Neuronal stem cell (in vitro differentiated cells): ENCODE measurements around the gene TRIM17.

Experiments used
- DNase-seq: peaks from one replicate; pipeline ENCODE4 v3.0.0-alpha.2; 2013; ENCODE audit warnings: low spot score
- H2AFZ ChIP-seq: one replicate; pipeline ENCODE4 v1.6.1; 2013; ENCODE audit warnings: mild to moderate bottlenecking, low read length, inconsistent platforms
- H2AK5ac ChIP-seq: 2 replicates; pipeline ENCODE4 v1.6.1; 2013; ENCODE audit warnings: low read depth, mild to moderate bottlenecking, inconsistent platforms, low read length, moderate library complexity, mixed read lengths
- H2BK120ac ChIP-seq: 2 replicates; pipeline ENCODE4 v1.6.1; 2013; ENCODE audit warnings: low read depth, mild to moderate bottlenecking, inconsistent platforms, low read length, moderate library complexity, mixed read lengths
- H2BK12ac ChIP-seq: one replicate; pipeline ENCODE4 v1.6.1; 2013; ENCODE audit warnings: low read length, inconsistent platforms
- H2BK15ac ChIP-seq: 2 replicates; pipeline ENCODE4 v1.6.1; 2013; ENCODE audit warnings: mild to moderate bottlenecking, low read length, inconsistent platforms, mixed read lengths
- H2BK5ac ChIP-seq: one replicate; pipeline ENCODE4 v1.6.1; 2013; ENCODE audit warnings: inconsistent platforms, mild to moderate bottlenecking, low read length, moderate library complexity
- H3K14ac ChIP-seq: one replicate; pipeline ENCODE4 v1.6.1; 2013; ENCODE audit warnings: low read length, inconsistent platforms
- H3K18ac ChIP-seq: 2 replicates; pipeline ENCODE4 v1.6.1; 2013; ENCODE audit warnings: low read length, inconsistent platforms
- H3K23ac ChIP-seq: 2 replicates; pipeline ENCODE4 v1.6.1; 2013; ENCODE audit warnings: low read depth, mild to moderate bottlenecking, mixed read lengths, low read length, inconsistent platforms; ENCODE audit not compliant: poor library complexity
- H3K27ac ChIP-seq: replicated peaks from 3 replicates; pipeline ENCODE4 v1.5.1; 2013; ENCODE audit warnings: low read length, inconsistent platforms
- H3K27me3 ChIP-seq, 3 experiments: 2 replicates each; pipeline ENCODE4 v1.6.1; 2013; ENCODE audit warnings: low read length in 3 of 3, mild to moderate bottlenecking in 2 of 3, inconsistent platforms in 1 of 3, low read depth in 1 of 3, mixed read lengths in 1 of 3, moderate library complexity in 1 of 3; ENCODE audit not compliant: control insufficient read depth in 3 of 3, insufficient read depth in 3 of 3
- H3K36me3 ChIP-seq, 2 donors: replicated peaks in 1 of 2; 2 replicates each; pipeline ENCODE4 v1.6.1; 2013; ENCODE audit warnings: low read length in 2 of 2; ENCODE audit not compliant: control insufficient read depth in 2 of 2, insufficient read depth in 2 of 2
- H3K4ac ChIP-seq: 2 replicates; pipeline ENCODE4 v1.6.1; 2013; ENCODE audit warnings: inconsistent platforms, mild to moderate bottlenecking, low read length, moderate library complexity
- H3K4me1 ChIP-seq, 2 donors: 1 replicate in 1 of 2; 2 replicates in 1 of 2; pipeline ENCODE4 v1.6.1; 2013; ENCODE audit warnings: low read length in 2 of 2, low read depth in 1 of 2; ENCODE audit not compliant: control insufficient read depth in 2 of 2, insufficient read depth in 1 of 2
- H3K4me2 ChIP-seq: one replicate; pipeline ENCODE4 v1.6.1; 2013; ENCODE audit warnings: mild to moderate bottlenecking, low read length, inconsistent platforms; ENCODE audit not compliant: insufficient read depth, poor library complexity, severe bottlenecking
- H3K4me3 ChIP-seq, 2 donors: 2 replicates each; pipeline ENCODE4 v1.5.1; 2013; ENCODE audit warnings: low read length in 2 of 2, mild to moderate bottlenecking in 2 of 2, inconsistent platforms in 1 of 2, moderate library complexity in 1 of 2
- H3K79me1 ChIP-seq: one replicate; pipeline ENCODE4 v1.6.1; 2013; ENCODE audit warnings: low read depth, mild to moderate bottlenecking, inconsistent platforms, low read length, moderate library complexity
- H3K9ac ChIP-seq: one replicate; pipeline ENCODE4 v1.6.1; 2013; ENCODE audit warnings: mild to moderate bottlenecking, low read depth, low read length, inconsistent platforms; ENCODE audit not compliant: poor library complexity
- H3K9me3 ChIP-seq, 2 donors: replicated peaks in 1 of 2; 2 replicates each; pipeline versions ENCODE3 to v1.6.1; 2013; ENCODE audit warnings: low read length in 2 of 2, mild to moderate bottlenecking in 2 of 2, inconsistent platforms in 1 of 2, low read depth in 1 of 2, mixed read lengths in 1 of 2, moderate library complexity in 1 of 2; ENCODE audit not compliant: control insufficient read depth in 2 of 2, insufficient read depth in 1 of 2
- H4K8ac ChIP-seq: one replicate; pipeline ENCODE4 v1.6.1; 2013; ENCODE audit warnings: low read depth, mild to moderate bottlenecking, inconsistent platforms, low read length, moderate library complexity
- H4K91ac ChIP-seq: one replicate; pipeline ENCODE4 v1.6.1; 2013; ENCODE audit warnings: low read length, low read depth, mild to moderate bottlenecking, inconsistent platforms; ENCODE audit not compliant: poor library complexity
- WGBS, 2 donors: extraction: QIAGEN DNeasy Blood & Tissue Kit; methylation state at CpG; one replicate each; pipeline ENCODE4 v1.1.7; 2013; ENCODE audit warnings: missing lambda C conversion rate in 2 of 2, mixed read lengths in 1 of 2; ENCODE audit not compliant: insufficient read length in 2 of 2, insufficient replicate concordance in 1 of 2; ENCODE audit errors: extremely low coverage in 2 of 2; 5-methylcytosine and 5-hydroxymethylcytosine counted together

The TRIM17 gene

DNA sequence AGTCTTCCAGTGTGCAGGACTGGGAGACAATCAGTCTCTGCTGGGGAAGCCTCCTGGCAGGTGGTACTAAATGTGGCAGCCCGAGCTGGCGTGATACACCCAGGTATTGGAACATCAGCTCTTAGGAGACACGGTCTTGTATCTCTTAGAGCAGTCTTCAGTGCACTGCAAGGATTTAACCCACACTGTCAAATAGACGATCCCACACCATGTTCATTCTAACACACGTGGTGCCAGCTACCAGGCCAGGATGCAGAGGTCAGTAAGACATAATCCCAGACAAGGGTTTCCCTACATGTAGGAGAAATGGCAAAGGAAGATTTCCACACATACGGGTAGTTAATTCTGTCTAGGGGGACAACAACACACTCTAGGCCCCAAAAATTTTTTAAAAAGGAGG lies 18.7 kb downstream of the TRIM17 start:
- no peak overlapping the region for H2BK5ac ChIP-seq
- no peak overlapping the region for H3K18ac ChIP-seq
- H3K4me1 ChIP-seq = peaks cover 0 to 6% of the 10 kb centered on the region in 2 donors
- H2BK12ac ChIP-seq = no peak overlapping the region
- H4K8ac ChIP-seq = no peak overlapping the region
- no peak overlapping the region for H3K23ac ChIP-seq
- no peak overlapping the region for H3K4me2 ChIP-seq
- no CpG with 5 or more reads among the region's 6 CpGs for WGBS, 2 donors
- no peak overlapping the region for H4K91ac ChIP-seq
- no peak overlapping the region for H3K27ac ChIP-seq
- no peak overlapping the region for H2AFZ ChIP-seq
- no peak overlapping the region for H3K4me3 ChIP-seq
- no peak overlapping the region for H3K14ac ChIP-seq
- no peak overlapping the region for H3K4ac ChIP-seq
- no peaks in the 10 kb centered on the region for H3K9me3 ChIP-seq
- H2BK15ac ChIP-seq = no peak overlapping the region
- H2AK5ac ChIP-seq = no peak overlapping the region
- H3K9ac ChIP-seq = no peak overlapping the region
- DNase-seq = no peak
- H3K79me1 ChIP-seq = peaks cover 12% of the 10 kb centered on the region
- H2BK120ac ChIP-seq = no peak overlapping the region
- no peaks in the 10 kb centered on the region for H3K27me3 ChIP-seq
- peaks cover 42 to 98% of the 10 kb centered on the region in 2 donors for H3K36me3 ChIP-seq

DNA sequence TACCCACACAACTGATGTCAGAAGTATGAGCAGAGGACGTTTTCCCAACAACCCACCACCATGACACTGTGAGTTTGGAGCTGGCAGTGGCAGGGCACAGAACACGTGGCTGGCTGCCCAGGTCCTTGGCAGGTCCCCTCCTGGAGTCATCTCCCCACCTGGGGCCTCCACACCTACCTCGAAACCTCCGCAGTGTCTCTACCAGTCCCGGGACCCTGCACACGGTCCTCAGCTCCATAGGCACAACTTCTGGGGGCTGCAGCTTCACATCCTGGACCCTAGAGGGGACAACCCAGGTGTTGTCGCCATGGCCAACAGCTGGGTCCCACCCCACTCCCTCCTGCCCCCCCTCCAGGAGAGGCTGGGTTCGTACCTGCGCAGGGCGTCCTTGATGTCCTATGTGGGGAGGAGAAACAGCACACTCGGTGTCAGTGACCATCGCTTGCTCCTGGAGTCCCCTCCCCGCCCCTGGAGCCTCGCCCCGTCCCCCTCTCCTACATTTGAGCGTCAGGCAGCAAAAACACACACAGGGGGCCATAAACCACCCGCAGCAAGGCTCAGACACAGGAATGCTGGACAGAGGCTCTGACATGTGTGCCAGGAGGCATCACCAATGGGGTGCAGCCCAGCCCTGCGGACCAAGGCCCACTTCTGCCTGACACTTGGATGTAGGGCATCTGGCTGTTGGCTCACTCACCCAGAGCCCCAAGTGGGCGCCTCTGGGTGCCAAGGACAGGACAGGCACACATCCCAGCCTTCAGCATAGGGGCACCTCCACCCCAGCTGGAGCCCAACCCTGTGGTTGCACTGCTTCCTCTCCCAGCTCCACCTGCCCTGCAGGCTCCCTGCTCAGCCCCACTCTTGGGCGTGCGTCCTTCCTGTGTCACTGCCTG lies 19.6 kb downstream of the TRIM17 start:
- WGBS, 2 donors = no CpG with 5 or more reads among the region's 21 CpGs
- no peak overlapping the region for H3K27ac ChIP-seq
- no peak overlapping the region for H3K4ac ChIP-seq
- no peak overlapping the region for H3K4me2 ChIP-seq
- no peak overlapping the region for H2BK15ac ChIP-seq
- H3K4me1 ChIP-seq = peaks cover 0 to 3% of the 10 kb centered on the region in 2 donors
- H3K9me3 ChIP-seq = no peaks in the 10 kb centered on the region
- H4K8ac ChIP-seq = no peak overlapping the region
- no peak overlapping the region for H4K91ac ChIP-seq
- H2BK12ac ChIP-seq = no peak overlapping the region
- DNase-seq = no peak
- no peak overlapping the region for H2BK5ac ChIP-seq
- H3K9ac ChIP-seq = peak overlapping the region; percentile 61
- no peak overlapping the region for H3K4me3 ChIP-seq
- no peak overlapping the region for H2AK5ac ChIP-seq
- H2BK120ac ChIP-seq = no peak overlapping the region
- no peak overlapping the region for H2AFZ ChIP-seq
- no peaks in the 10 kb centered on the region for H3K27me3 ChIP-seq
- H3K36me3 ChIP-seq = peaks cover 47 to 98% of the 10 kb centered on the region in 2 donors
- H3K18ac ChIP-seq = no peak overlapping the region
- H3K79me1 ChIP-seq = peaks cover 9% of the 10 kb centered on the region
- no peak overlapping the region for H3K14ac ChIP-seq
- peak overlapping the region; percentile 27 for H3K23ac ChIP-seq

DNA sequence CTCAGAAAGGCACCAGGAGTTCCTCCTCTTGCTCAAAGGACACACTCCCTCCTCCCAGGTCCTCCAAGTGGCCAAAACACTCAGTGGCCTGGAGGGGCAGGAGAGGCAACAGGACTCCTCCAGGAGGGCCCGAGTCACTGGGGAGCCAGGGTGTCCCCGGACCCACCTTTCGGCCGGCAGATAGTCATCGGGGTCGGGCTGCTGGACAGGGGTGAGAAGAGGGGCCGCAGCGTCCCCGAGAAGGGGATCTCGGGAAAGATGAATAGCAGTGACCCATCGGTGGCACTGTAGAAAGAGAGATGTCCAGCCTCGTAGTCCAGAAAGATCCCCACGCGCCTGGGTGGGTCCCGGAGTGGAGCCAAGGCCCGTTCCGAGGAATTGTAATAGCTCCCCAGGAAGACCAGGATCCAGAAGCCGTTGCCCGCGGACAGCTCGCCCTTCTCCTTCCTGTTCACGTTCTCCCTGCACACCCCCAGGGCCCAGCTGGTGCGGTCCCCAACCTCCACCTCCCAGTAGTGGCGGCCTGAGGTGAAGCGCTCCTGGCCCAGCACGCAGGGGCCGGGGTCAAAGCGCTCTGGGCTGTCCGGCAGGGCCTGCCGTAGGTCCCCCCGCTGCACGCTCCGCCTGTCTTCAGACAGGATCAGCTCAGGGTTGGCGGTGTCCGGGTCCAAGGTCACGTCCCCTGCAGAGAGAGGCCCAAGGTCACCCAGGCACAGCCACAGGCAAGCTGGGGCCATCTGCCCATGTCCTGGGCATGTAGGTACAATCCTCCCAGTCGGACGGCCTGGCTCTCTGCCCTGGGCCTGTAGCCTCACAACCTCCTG lies 21.9 kb downstream of the TRIM17 start:
- Histone ChIP-seq H3K4ac (no peak overlapping the region), H2BK120ac (no peak overlapping the region), H2BK15ac (no peak overlapping the region), H4K91ac (no peak overlapping the region), H2BK5ac (peak overlapping the region; percentile 22), H3K4me2 (no peak overlapping the region), H2AFZ (no peak overlapping the region), H3K9me3 (no peaks in the 10 kb centered on the region), H3K9ac (no peak overlapping the region), H4K8ac (no peak overlapping the region), H3K4me1 (peaks cover 0 to 3% of the 10 kb centered on the region in 2 donors), H3K27ac (no peak overlapping the region), H3K79me1 (peaks cover 2% of the 10 kb centered on the region), H3K36me3 (peaks cover 35 to 79% of the 10 kb centered on the region in 2 donors), H3K27me3 (no peaks in the 10 kb centered on the region), H3K14ac (no peak overlapping the region), H2AK5ac (no peak overlapping the region), H3K18ac (no peak overlapping the region), H2BK12ac (no peak overlapping the region), H3K23ac (peak overlapping the region; percentile 39), H3K4me3 (no peak overlapping the region)
- no peak for DNase-seq
- no CpG with 5 or more reads among the region's 38 CpGs for WGBS, 2 donors
